ENCODE results near the gene CACNB1.

DNA sequence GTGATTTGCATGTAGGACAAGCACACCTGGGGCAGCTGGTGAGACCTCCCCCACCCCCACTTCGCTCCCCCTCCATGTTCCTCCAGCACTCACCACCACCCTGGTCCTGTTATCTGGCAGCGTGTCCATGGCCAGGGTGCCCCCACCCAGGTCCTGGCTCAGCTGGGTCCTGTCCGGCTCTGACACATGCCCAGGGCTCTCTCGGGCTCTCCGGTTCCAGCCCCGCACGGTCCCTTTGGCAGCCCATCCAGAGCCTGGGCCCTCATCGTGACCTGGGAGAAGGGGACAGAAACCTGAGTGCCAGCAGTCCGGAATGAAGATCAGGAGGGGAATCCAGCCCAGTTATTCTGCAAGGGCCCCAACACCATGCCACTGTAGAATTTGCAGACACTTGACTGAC is 57.9 kb downstream of the CACNB1 start:
- TF ChIP-seq EZH2 (IDR thresholded peaks at IDR 0.05; ENCODE audit: insufficient read depth, poor library complexity, severe bottlenecking): no peak
- no peak for TF ChIP-seq EZH2phosphoT487 (IDR thresholded peaks at IDR 0.05; ENCODE audit: insufficient read depth, low read depth)
